GDM1 (cell line): Measurements from ENCODE around the gene CHTF18.
A peak's percentile ranks its signal among the peaks of the same experiment; 100 is the strongest.
"Not testable (repeated sequence)": the region's sequence is repeated elsewhere in the genome, so short reads cannot be mapped to it uniquely, and the experiment has no call there.

Experiments used
- DNase-seq: peaks from one replicate; lab custom pipeline; 2025; lab: John Stamatoyannopoulos, UW

The CHTF18 gene

GRCh38 chr16:776298-776697, 12.1 kb upstream of the CHTF18 start:
- not testable (repeated sequence) for DNase-seq

DNA sequence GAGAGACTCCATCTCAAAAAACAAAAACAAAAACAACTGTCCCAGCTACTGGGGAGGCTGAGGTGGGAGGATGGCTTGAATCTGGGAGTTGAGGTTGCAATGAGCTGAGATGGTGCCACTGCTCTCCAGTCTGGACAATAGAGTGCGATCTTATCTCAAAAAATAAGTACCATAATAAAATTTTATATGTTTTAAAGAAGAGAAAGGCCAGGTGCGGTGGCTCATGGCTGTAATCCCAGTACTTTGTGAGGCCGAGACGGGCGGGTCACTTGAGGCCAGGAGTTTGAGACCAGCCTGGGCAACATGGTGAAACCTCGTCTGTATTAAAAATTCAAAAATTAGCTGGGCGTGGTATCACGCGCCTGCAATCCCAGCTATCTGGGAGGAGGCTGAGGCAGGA, 11.6 kb upstream of the CHTF18 start:
- no peak for DNase-seq

DNA sequence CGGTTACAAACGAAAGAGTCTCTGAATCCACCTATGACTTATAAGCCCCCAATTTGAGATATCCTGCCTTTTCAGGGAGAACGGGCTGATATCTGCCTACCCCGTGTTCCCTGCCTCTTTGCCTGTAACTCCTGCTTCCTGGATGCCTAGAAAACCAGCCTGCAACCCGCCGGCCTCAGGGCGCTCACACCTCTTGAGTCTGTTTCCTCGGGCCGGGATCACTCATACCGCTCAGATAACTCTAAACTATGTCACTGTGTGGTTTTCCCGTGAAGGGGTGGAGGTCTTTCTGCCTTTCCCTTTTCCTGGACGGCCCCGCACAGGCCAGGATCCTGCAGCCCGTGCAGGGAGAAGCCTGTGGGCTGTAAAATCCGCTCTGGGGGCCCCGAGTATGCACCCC, 10.6 kb upstream of the CHTF18 start:
- no peak for DNase-seq

DNA sequence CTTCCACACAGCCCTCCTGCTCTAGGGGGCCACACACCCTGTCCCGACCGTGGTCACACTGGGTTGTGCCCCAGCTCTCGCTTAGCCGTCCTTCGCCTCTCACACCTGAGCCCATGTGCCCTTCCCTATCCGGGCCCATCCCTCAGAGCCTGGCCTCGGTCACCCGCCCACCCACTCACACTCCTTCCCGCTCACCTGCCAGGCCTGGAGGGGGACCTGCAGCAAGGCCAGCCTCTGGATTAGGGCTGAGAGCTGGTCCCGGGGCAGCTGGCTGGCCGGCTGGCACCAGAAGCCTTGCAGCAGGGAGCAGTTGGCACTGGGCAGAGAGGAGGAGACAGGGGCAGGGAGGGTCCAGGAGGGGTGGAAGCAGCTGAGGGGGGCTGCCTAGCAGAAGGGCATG, 10.0 kb upstream of the CHTF18 start:
- DNase-seq: no peak

DNA sequence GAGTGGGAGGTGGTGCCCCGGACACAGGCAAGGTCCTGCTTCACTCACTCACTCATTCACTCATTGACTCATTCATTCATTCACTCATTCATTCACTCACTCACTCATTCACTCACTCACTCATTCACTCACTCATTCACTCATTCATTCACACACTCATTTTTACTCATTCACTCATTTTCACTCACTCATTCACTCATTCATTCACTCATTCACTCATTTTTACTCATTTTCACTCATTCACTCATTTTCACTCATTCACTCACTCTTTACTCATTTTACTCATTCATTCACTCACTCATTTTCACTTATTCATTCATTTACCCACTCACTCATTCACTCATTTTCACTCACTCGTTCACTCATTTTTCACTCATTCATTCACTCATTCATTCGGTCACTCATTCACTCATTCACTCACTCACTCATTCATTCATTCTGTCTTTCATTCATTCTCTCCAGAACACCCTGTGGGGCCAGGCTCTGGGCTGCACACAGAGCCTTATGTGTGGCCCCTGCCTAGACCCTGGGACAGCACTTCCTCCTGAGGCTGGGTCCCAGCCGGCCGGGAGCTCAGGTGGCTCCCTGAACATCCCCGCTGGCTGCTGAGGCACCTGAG, 9.4 kb upstream of the CHTF18 start:
- no peak for DNase-seq

DNA sequence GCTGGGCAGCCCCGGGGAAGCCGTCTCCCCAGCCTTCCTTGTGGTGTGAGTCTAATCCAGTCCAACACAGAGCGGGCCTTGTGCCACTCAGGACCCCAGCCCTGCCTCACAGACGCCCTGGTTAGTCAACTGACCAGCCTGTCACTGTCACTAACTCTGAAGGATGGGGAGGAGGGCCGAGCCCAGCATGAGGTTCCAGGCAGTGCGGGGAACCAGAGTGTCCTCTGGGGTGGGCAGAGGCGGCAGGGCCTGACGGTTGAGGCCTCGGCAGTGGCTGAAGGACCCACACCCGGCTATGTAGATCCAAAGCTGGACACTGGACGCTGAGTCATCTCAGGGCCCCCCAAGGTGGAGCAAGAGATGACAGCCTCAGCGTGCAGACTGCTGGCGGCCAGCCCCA, 8.9 kb upstream of the CHTF18 start:
- no peak for DNase-seq

DNA sequence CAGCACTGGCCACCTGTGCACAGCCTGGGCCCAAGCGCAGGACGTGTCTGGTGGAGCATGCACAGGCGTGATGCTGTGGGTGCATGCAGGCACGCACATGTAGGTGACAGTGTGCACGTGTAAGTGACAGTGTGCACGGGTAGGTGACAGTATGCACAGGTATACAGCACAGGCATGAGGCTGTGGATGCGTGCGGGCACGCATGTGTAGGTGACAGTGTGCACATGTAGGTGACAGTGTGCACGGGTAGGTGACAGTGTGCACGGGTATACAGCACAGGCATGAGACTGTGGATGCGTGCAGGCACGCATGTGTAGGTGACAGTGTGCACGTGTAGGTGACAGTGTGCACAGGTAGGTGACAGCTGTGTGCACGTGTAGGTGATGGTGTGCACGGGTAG, 8.1 kb upstream of the CHTF18 start:
- DNase-seq: no peak

- DNase-seq: no peak
These were observed 6.9 kb upstream of the CHTF18 start for GRCh38 chr16:781346-782010.

- DNase-seq: no peak
These were observed 6.2 kb upstream of the CHTF18 start for GRCh38 chr16:782258-782657.

GRCh38 chr16:782766-783403, 5.5 kb upstream of the CHTF18 start:
- DNase-seq: no peak

GRCh38 chr16:783404-784161, 4.8 kb upstream of the CHTF18 start:
- no peak for DNase-seq

GRCh38 chr16:784431-784830, 4.0 kb upstream of the CHTF18 start:
- DNase-seq: no peak

GRCh38 chr16:785563-786535, 2.6 kb upstream of the CHTF18 start:
- peak; percentile 6 for DNase-seq

- DNase-seq: no peak
These were observed 976 bp upstream of the CHTF18 start for GRCh38 chr16:787321-787966.

DNA sequence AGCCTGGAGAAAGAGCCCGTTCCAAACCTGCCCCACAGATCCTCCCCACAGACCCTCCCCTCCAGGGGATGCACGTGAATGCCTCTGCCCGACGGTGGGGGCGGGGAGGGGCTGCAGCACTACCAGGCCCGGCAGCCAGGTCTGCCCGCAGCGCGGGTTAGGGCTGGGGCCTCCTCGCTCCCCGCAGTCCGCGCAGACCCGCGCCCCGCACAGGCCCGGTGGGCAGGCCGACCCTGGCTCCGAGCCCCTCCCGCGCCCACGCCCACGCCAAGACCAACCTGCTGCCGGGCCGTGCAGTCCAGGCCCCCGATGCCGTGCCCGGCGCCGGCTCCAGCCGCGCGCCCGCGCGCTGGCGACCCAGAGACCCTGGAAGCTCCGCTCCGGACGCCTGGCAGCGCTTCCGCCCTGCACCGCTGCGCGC, 432 bp upstream of the CHTF18 start, which contains the start of gene RPUSD1:
TSS of gene RPUSD1 (minus strand) at position 404 of the 421 bp plus-strand sequence. CDS start 644 bp downstream, outside the sequence.
- DNase-seq: no peak

DNA sequence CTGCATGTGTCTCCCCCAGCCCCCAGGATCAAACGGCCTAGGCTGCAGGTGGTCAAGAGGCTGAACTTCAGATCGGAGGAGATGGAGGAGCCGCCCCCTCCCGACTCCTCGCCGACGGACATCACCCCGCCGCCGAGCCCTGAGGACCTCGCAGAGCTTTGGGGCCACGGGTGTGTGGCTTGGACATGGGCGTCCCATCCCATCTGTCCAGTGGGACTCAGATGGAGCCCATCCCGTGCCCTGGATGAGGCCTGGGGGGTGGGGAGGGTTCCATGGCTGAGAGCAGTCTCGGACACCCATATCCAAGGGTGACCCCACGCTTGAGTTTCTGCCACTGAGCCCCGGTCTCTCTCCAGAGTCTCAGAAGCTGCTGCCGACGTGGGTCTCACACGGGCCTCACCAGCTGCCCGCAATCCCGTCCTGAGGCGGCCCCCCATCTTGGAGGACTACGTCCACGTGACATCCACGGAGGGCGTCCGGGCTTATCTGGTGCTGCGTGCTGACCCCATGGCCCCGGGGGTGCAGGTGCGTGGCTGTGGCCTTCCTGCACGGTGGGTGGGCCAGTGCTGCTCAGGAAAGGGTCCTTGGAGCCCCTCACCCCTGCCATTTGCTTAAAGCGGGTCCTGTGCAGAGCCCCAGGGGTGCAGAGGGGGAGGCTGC, 901 bp downstream of the CHTF18 start:
- DNase-seq: no peak

DNA sequence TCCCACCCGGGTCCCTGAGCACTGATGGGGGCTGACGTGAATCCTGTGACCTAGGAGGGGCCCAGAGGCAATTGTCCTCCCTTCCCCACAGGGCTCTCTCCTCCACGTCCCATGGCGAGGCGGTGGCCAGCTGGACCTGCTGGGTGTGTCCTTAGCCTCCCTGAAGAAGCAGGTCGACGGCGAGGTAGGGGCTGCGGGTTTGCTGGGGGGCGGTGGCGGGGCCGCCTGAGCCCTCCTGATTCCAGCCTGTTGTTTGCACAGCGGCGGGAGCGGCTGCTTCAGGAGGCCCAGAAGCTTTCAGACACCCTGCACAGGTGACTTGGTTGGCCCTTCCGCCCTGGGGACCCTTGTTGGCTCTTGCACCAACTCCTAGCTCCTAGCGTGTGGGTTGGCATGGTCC, 1.7 kb downstream of the CHTF18 start:
- DNase-seq: no peak

DNA sequence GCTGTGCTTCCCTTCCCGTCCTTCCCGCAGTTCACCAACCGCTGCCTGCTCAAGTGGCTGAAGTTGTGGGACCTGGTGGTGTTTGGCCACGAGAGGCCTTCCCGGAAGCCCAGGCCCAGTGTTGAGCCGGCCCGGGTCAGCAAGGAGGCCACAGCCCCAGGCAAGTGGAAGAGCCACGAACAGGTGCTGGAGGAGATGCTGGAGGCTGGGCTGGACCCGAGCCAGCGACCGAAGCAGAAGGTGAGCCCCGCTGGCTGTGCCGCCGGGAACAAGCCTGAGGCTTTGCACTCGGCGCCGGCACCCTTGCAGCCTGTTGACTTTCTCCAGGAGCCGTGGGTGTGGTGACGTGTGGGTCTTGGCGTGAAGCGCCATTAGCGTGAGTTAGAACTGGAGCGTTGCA, 2.7 kb downstream of the CHTF18 start:
- DNase-seq: no peak

GRCh38 chr16:792221-792995, 4.0 kb downstream of the CHTF18 start:
- no peak for DNase-seq

DNA sequence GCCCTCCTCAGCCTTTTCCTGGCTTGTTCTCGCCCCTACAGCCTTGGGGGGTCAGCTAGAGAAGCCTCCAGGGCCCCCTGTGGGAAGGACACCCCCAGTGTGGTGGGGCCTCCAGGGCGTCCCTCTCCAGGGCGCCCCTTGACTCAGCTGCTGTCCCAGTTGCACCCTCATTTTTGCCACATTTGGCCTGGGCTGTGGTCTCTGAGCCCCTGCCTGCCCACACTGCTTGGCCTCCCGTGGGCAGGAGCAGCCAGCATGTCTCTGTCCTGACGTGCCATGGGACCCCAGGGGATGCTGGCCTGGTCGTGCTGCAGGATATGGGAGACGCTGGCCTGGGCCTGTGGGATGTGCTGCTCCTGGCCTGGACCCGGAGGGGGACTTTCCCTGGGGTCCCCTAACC, 5.0 kb downstream of the CHTF18 start:
- DNase-seq: no peak
